Kidney (tissue), 14 donors: Measurements from ENCODE around the gene SLC6A1. TPM values are rescaled to one million over a fixed set of nuclear protein-coding genes. Genes with fewer than 3 reads are reported as not detected.

Experiments used
- DNase-seq, 5 donors: peaks; one replicate each; pipeline ENCODE4 v3.0.0-alpha.2; 2013 to 2020
- FAIRE-seq: peaks from 2 replicates; lab custom pipeline; 2012; peaks lifted over from hg19 to GRCh38; lab: Jason Lieb, UNC
- H3K27ac ChIP-seq, 2 donors: one replicate each; pipeline ENCODE4 v1.7.0; 2013; ENCODE audit warnings: low read depth in 2 of 2, low read length in 2 of 2, inconsistent platforms in 1 of 2
- H3K27me3 ChIP-seq: one replicate; pipeline ENCODE4 v1.7.1; 2013; ENCODE audit warnings: low read length, inconsistent platforms; ENCODE audit not compliant: control insufficient read depth, insufficient read depth
- H3K36me3 ChIP-seq, 3 donors: one replicate each; pipeline versions ENCODE4 v1.7.0 to v1.7.1; 2013; ENCODE audit warnings: low read length in 3 of 3, control low read depth in 1 of 3, inconsistent platforms in 1 of 3; ENCODE audit not compliant: insufficient read depth in 3 of 3, control insufficient read depth in 2 of 3
- H3K4me1 ChIP-seq, 3 donors: one replicate each; pipeline versions ENCODE4 v1.7.0 to v1.7.1; 2013; ENCODE audit warnings: low read length in 3 of 3, inconsistent platforms in 1 of 3, low read depth in 1 of 3; ENCODE audit not compliant: control insufficient read depth in 2 of 3, insufficient read depth in 2 of 3
- H3K4me3 ChIP-seq, 3 donors: one replicate each; pipeline versions ENCODE4 v1.7.0 to v1.8.1; 2013; ENCODE audit warnings: low read length in 3 of 3, control low read depth in 1 of 3, inconsistent platforms in 1 of 3
- H3K9ac ChIP-seq, 3 donors: one replicate each; pipeline versions ENCODE4 v1.7.0 to v1.7.1; 2013; ENCODE audit warnings: low read length in 3 of 3, control low read depth in 1 of 3, inconsistent platforms in 1 of 3
- H3K9me3 ChIP-seq, 3 donors: one replicate each; pipeline versions ENCODE4 v1.7.0 to v1.7.1; 2013; ENCODE audit warnings: low read length in 3 of 3, control low read depth in 1 of 3, inconsistent platforms in 1 of 3; ENCODE audit not compliant: control insufficient read depth in 2 of 3, insufficient read depth in 1 of 3
- CTCF ChIP-seq: IDR thresholded peaks from 3 replicates; pipeline ENCODE4 v1.5.1; 2012; ENCODE audit warnings: mild to moderate bottlenecking, moderate library complexity, borderline replicate concordance; ENCODE audit not compliant: insufficient read depth; ENCODE audit errors: extremely low read depth
- intact Hi-C: fragments of 100-400 bp; cut with DNase I; formaldehyde crosslinking; loops from one replicate; pipeline ENCODE4 v1.11.1; 2022
- polyA plus RNA-seq: library from polyadenylated mRNA; stranded (reverse); fragments of 350-450 nt; fragmentation: Illumina TruSeq; extraction: RNeasy Lipid Tissue Mini Kit (QIAGEN cat#74804); gene quantifications from one replicate; pipeline ENCODE4 v1.2.3, GENCODE V29; 2014; ENCODE audit warnings: low read depth, low replicate concordance; ENCODE audit not compliant: insufficient read depth
- total RNA-seq: library from RNA; stranded (reverse); fragmentation: NEBNext Ultra II Directional; extraction: Animal tissue kit (Norgen Biotek cat#: 25700); gene quantifications from one replicate; pipeline ENCODE4 v1.2.1, GENCODE V29; 2021
- donor health status: control.
- donor health status: control.
- donor health status: control.
- donor health status: control.
- donor health status: control.
- donor health status: DM: yes; HTN: yes; CAD: no.
- donor health status: Normal renal cell carcinoma (clear cell type).

The SLC6A1 gene
- total and polyA plus RNA-seq, 2 donors from 2014 or later = 2.1 TPM; not detected in 1

- H3K27me3 ChIP-seq = no peaks in the 10 kb centered on the region
- H3K9ac ChIP-seq = no peak overlapping the region
- DNase-seq = no peak
- H3K4me1 ChIP-seq = no peaks in the 10 kb centered on the region
- no peak for TF ChIP-seq CTCF
- no peak overlapping the region for H3K4me3 ChIP-seq
- H3K36me3 ChIP-seq = no peaks in the 10 kb centered on the region
- intact Hi-C loops = no loop called here
- no peak for FAIRE-seq
- H3K9me3 ChIP-seq = no peaks in the 10 kb centered on the region
- no peak overlapping the region for H3K27ac ChIP-seq
These were observed 86.4 kb downstream of the SLC6A1 start for GRCh38 chr3:11078826-11079515.

- Histone ChIP-seq H3K9me3 (no peaks in the 10 kb centered on the region), H3K27me3 (no peaks in the 10 kb centered on the region), H3K4me3 (no peak overlapping the region), H3K4me1 (no peaks in the 10 kb centered on the region), H3K27ac (no peak overlapping the region), H3K36me3 (no peaks in the 10 kb centered on the region), H3K9ac (no peak overlapping the region)
- no peak for TF ChIP-seq CTCF
- DNase-seq = no peak
- intact Hi-C loops = no loop called here
- FAIRE-seq = no peak
These were observed 87.9 kb downstream of the SLC6A1 start for GRCh38 chr3:11080492-11080891.

GRCh38 chr3:11084098-11084497 lies 91.5 kb downstream of the SLC6A1 start:
- no peak overlapping the region for H3K4me3 ChIP-seq
- H3K4me1 ChIP-seq = no peaks in the 10 kb centered on the region
- DNase-seq = no peak
- H3K27ac ChIP-seq = no peak overlapping the region
- H3K9ac ChIP-seq = no peak overlapping the region
- H3K9me3 ChIP-seq = no peaks in the 10 kb centered on the region
- no peaks in the 10 kb centered on the region for H3K27me3 ChIP-seq
- no peak for FAIRE-seq
- H3K36me3 ChIP-seq = no peaks in the 10 kb centered on the region
- TF ChIP-seq CTCF = no peak
- intact Hi-C loops = no loop called here

- Histone ChIP-seq H3K27me3 (no peaks in the 10 kb centered on the region), H3K27ac (no peak overlapping the region), H3K9ac (no peak overlapping the region), H3K36me3 (no peaks in the 10 kb centered on the region), H3K9me3 (no peaks in the 10 kb centered on the region), H3K4me3 (no peak overlapping the region), H3K4me1 (no peaks in the 10 kb centered on the region)
- TF ChIP-seq CTCF = no peak
- intact Hi-C loops = no loop called here
- no peak for FAIRE-seq
- no peak for DNase-seq
These were observed 92.1 kb downstream of the SLC6A1 start for GRCh38 chr3:11084677-11085076.
